Suprapubic skin (tissue), 4 donors: Measurements from ENCODE around the gene MELK.

Source experiments
- CTCF ChIP-seq, 2 donors: fragments of 200-600 bp in 1 of 2; fragments of 450-650 bp in 1 of 2; sonication (generic) in 1 of 2; IDR thresholded peaks; one replicate each; pipeline ENCODE4 v1.5.1; 2016 to 2019; ENCODE audit warnings: antibody characterized with exemption in 2 of 2, mild to moderate bottlenecking in 1 of 2, moderate library complexity in 1 of 2
- POLR2A ChIP-seq, 2 donors: fragments of 450-650 bp; IDR thresholded peaks; one replicate each; pipeline ENCODE4 v1.6.1; 2017; ENCODE audit warnings: antibody characterized with exemption in 2 of 2, mild to moderate bottlenecking in 2 of 2, moderate library complexity in 2 of 2
- POLR2AphosphoS5 ChIP-seq, 3 donors: sonication (generic); formaldehyde crosslinking; IDR thresholded peaks; one replicate each; pipeline ENCODE4 v1.6.1; 2017; ENCODE audit warnings: antibody characterized with exemption in 3 of 3

- TF ChIP-seq CTCF (IDR thresholded peaks at IDR 0.05) (no peak), POLR2A (IDR thresholded peaks at IDR 0.05) (no peak), POLR2AphosphoS5 (IDR thresholded peaks at IDR 0.05) (no peak)
These were observed 5.9 kb upstream of the MELK start for GRCh38 chr9:36566813-36567221.
